GM21360 (cell line): Measurements from ENCODE around the gene KCNJ6.
"Not testable (repeated sequence)": the region's sequence is repeated elsewhere in the genome, so short reads cannot be mapped to it uniquely, and the experiment has no call there.

Experiments used
- ATAC-seq: cut with Tn5 transposase; IDR thresholded peaks from one replicate; pipeline ENCODE4 v1.9.1; 2021; ENCODE audit warnings: mild to moderate bottlenecking, moderate library complexity; ENCODE audit not compliant: unreplicated experiment

Gene KCNJ6

GRCh38 chr21:37622755-37623154, 293.5 kb downstream of the KCNJ6 start:
- no peak for ATAC-seq

GRCh38 chr21:37620401-37620800, 295.9 kb downstream of the KCNJ6 start:
- no peak for ATAC-seq

- ATAC-seq, result no peak
Measured at GRCh38 chr21:37619464-37619974, 296.7 kb downstream of the KCNJ6 start.

GRCh38 chr21:37618081-37618480, 298.2 kb downstream of the KCNJ6 start:
- ATAC-seq, result no peak

- ATAC-seq, result no peak
Measured at GRCh38 chr21:37615962-37616361, 300.3 kb downstream of the KCNJ6 start.

- no peak for ATAC-seq
Measured at GRCh38 chr21:37614351-37614875, 301.8 kb downstream of the KCNJ6 start.

- no peak for ATAC-seq
Measured at GRCh38 chr21:37607081-37607480, 309.2 kb downstream of the KCNJ6 start.

- no peak for ATAC-seq
Measured at GRCh38 chr21:37606549-37606948, 309.7 kb downstream of the KCNJ6 start.

- no peak for ATAC-seq
Measured at GRCh38 chr21:37605006-37605405, 311.3 kb downstream of the KCNJ6 start.

- ATAC-seq, result no peak
Measured at GRCh38 chr21:37603129-37603528, 313.1 kb downstream of the KCNJ6 start.

- ATAC-seq, result no peak
Measured at GRCh38 chr21:37601915-37602314, 314.3 kb downstream of the KCNJ6 start.

GRCh38 chr21:37601027-37601426, 315.2 kb downstream of the KCNJ6 start:
- no peak for ATAC-seq

- no peak for ATAC-seq
Measured at GRCh38 chr21:37595944-37596343, 320.3 kb downstream of the KCNJ6 start.

GRCh38 chr21:37594472-37594951, 321.7 kb downstream of the KCNJ6 start:
- ATAC-seq, result no peak

- ATAC-seq, result no peak
Measured at GRCh38 chr21:37593740-37594471, 322.4 kb downstream of the KCNJ6 start.

- no peak for ATAC-seq
Measured at GRCh38 chr21:37593015-37593414, 323.2 kb downstream of the KCNJ6 start.

GRCh38 chr21:37592496-37592895, 323.8 kb downstream of the KCNJ6 start:
- ATAC-seq, result no peak

GRCh38 chr21:37591994-37592393, 324.3 kb downstream of the KCNJ6 start:
- ATAC-seq, result not testable (repeated sequence)

GRCh38 chr21:37590836-37591235, 325.4 kb downstream of the KCNJ6 start:
- not testable (repeated sequence) for ATAC-seq

GRCh38 chr21:37588644-37589043, 327.6 kb downstream of the KCNJ6 start:
- not testable (repeated sequence) for ATAC-seq

GRCh38 chr21:37587635-37588177, 328.6 kb downstream of the KCNJ6 start:
- ATAC-seq, result no peak

GRCh38 chr21:37587203-37587602, 329.1 kb downstream of the KCNJ6 start:
- ATAC-seq, result no peak
